Ishikawa (cell line): ENCODE measurements around the gene PFDN2.

Source experiments
- EGR1 ChIP-seq: IDR thresholded peaks from 2 replicates; pipeline ENCODE4 v1.6.1; 2012
- EP300 ChIP-seq: IDR thresholded peaks from 2 replicates; pipeline ENCODE4 v1.6.1; 2012; ENCODE audit warnings: borderline replicate concordance
- REST ChIP-seq: IDR thresholded peaks from 2 replicates; pipeline ENCODE4 v1.6.1; 2012; ENCODE audit warnings: low read depth, mild to moderate bottlenecking
- TCF12 ChIP-seq: IDR thresholded peaks from 2 replicates; pipeline ENCODE4 v1.6.1; 2012; ENCODE audit warnings: low read depth
- TEAD4 ChIP-seq: IDR thresholded peaks from 2 replicates; pipeline ENCODE4 v1.6.1; 2012
- ZBTB7A ChIP-seq: IDR thresholded peaks from 2 replicates; pipeline ENCODE4 v1.6.1; 2012; ENCODE audit warnings: low read depth

GRCh38 chr1:161111527-161111926 is 6.3 kb downstream of the PFDN2 start:
- TF ChIP-seq TEAD4 (no peak), REST (no peak), EP300 (no peak), EGR1 (no peak), ZBTB7A (no peak), TCF12 (no peak)
